Measurements from ENCODE around the gene RGS18.
"Not testable (repeated sequence)": the region's sequence is repeated elsewhere in the genome, so short reads cannot be mapped to it uniquely, and the experiment has no call there.

RGS18 gene, protein sequence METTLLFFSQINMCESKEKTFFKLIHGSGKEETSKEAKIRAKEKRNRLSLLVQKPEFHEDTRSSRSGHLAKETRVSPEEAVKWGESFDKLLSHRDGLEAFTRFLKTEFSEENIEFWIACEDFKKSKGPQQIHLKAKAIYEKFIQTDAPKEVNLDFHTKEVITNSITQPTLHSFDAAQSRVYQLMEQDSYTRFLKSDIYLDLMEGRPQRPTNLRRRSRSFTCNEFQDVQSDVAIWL

DNA sequence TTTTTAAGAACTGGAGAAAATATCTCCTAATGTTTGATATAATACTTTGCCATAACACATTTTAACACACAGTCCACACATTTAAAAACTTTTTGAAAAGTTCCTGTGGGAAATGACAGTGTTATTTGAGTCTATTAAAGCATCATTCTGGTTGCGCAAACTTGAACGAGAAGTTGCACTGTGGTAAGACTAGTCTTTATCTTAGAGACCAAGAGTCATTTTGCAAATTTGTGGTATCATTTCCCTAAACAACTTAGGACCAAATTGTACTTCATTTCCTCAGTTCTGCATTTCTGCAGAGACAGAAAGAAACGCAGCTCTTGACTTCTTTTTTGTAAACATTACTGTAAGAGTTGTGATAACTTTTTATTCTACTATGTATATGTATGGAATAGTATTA lies at the start of gene RGS18:
RGS18 (plus strand) TSS at position 282 of the 400 bp plus-strand sequence. CDS start 176 bp downstream, outside the sequence.
- DNase-seq = peak in 1 of 2 donors; percentile 71

DNA sequence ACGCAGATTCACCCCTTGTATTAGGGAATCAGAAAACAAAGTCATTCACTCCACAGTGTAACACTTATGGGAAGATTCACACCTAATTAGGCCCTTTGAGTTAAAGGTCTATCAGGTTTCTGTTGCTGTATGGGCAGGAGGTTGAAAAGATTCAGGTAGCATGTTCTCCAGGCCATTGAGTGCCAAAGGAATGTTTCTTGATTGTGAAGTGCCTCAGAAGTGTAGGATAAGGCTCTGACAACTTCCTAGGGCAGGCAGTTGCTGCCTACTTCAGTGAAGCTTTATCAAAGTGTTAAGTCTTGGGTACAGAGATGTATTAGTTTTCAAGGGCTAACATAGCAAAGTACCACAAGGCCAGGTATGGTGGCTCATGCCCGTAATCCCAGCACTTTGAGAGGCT lies 48.7 kb upstream of the RGS18 start:
- no peak for DNase-seq

GRCh38 chr1:192115000-192115399 lies 43.3 kb upstream of the RGS18 start:
- no peak for DNase-seq

GRCh38 chr1:192118881-192119405 lies 39.3 kb upstream of the RGS18 start:
- DNase-seq = no peak

DNA sequence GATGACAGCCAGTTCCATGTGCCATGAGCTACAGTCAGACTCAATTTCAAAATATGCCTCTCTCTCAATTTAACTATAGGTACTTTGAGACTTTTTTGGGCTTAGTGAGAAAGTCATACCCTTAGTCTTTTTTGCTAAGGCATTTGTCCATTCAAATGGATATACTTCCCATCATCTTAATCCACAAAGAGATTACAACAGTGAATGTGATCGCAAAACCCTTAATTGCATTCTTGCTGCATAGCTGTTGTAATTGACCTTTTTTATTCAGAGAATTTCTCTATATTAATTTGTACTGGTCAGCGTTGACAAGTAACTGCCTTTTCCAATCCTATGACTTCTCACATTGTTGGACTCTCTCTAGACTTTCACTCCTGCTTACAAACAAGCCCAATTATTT lies 38.6 kb upstream of the RGS18 start:
- DNase-seq = no peak

GRCh38 chr1:192122668-192123067 lies 35.6 kb upstream of the RGS18 start:
- no peak for DNase-seq

- DNase-seq = no peak
Observed at GRCh38 chr1:192123212-192123611, 35.0 kb upstream of the RGS18 start.

DNA sequence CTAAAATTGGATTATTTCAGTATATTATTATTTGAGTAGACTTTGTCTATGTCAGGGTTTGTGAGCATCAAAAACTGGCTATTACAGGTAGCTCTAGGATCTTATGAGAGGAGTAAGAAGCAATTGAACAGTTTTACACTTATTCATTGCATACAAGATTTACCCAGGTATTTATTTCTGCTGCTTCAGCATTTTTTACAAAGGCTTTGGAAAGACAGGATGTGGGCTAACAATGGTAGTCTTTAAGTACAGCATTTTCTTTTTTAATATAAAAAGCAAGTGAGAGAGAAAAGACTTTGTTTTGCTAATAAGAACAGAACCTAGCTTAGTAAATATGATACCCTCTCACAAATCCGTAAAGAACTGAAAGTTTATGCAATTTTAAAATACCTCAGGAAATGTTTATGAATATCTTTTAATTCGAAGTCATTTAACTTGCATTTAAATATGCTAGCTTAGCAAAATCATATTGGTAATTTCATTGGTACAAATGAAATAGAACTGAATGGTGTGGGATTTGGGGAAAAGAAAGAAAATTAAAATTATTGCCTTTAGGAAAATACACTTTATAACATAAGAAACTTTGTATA lies 32.1 kb upstream of the RGS18 start:
- no peak for DNase-seq

DNA sequence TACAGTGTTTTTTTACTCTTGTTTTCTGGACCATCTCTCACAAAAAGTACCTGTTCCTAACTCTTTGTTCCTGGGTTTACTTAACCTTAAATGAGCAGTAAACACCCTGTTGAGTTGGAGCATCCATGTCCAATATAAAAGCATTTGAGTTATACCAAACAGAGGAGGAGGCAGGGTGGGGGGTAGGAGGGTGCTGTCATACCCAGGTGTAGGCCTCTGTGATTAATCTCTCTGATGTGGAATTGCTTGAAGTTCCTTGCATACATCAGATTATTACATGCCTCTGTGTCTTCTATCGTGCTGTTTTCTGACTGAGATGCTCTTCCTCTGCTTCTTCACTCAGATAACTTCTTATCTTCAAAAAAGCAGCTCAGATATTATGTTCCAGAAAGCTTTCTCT lies 28.1 kb upstream of the RGS18 start:
- no peak for DNase-seq

- DNase-seq = not testable (repeated sequence)
Observed at GRCh38 chr1:192130865-192131264, 27.4 kb upstream of the RGS18 start.

DNA sequence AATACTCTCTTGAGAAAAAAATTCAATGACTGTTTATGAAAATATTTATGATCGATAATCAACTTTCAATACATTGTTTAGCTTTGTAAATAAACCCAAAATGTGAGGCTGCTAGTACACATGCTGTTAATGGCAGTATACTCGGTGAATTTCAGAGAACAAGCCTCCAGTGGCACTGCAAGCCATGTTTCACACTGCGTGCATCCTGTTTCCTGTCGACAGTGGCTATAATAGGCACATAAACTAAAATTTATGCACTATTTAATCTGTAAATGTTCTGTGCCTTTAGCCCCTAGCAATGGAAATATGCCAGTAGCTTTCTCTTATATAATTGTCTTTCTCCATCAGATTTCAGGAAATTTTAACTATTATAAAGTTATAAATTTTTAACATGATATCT lies 26.3 kb upstream of the RGS18 start:
- no peak for DNase-seq

- no peak for DNase-seq
Observed at GRCh38 chr1:192133350-192133926, 24.8 kb upstream of the RGS18 start.

GRCh38 chr1:192140382-192140781 lies 17.9 kb upstream of the RGS18 start:
- DNase-seq = no peak

DNA sequence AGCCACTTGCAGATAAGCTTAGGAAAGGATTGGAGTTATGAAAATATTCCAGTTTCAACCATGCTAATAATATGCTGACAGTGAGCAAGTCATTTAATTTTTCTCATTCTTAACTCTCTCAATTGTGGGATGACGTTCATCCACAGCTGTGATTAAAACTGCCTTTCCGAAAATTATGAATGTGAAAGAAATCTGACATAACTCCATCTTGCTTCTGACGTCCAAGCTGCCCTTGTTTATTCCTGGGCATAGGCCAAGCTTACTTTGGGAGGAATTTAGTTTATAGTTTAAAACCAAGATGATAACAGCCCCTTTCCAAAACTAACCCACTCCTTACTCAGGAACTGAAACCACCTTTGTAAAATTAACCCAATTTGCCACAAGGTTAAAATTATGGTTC lies 11.0 kb upstream of the RGS18 start:
- no peak for DNase-seq

DNA sequence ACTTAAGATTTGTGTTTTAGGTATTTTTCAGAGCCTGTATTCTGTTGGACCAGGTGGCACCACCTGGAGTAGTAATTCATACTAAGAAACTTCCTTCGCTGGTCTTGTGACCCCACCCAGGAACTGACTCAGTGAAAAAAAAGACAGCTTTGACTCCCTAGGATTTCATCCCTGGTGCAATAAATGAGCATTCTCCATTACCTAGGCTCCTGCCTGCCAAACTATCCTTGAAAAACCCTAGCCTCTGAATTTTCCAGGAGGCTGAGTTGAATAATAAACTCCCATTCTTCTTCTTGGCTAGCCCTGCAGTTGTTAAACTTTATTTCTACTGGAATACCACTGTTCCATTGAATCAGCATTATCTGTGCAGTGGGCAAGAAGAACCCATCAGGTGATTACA lies 10.6 kb upstream of the RGS18 start:
- no peak for DNase-seq

GRCh38 chr1:192151176-192151575 lies 7.1 kb upstream of the RGS18 start:
- no peak for DNase-seq

- no peak for DNase-seq
Observed at GRCh38 chr1:192153276-192153675, 5.0 kb upstream of the RGS18 start.

- DNase-seq = no peak
Observed at GRCh38 chr1:192157067-192157466, 1.2 kb upstream of the RGS18 start.

- no peak for DNase-seq
Observed at GRCh38 chr1:192159014-192159413, 752 bp downstream of the RGS18 start.

GRCh38 chr1:192159781-192160180 lies 1.5 kb downstream of the RGS18 start:
- DNase-seq = no peak

- DNase-seq = no peak
Observed at GRCh38 chr1:192160196-192160595, 1.9 kb downstream of the RGS18 start.

- no peak for DNase-seq
Observed at GRCh38 chr1:192161976-192162375, 3.7 kb downstream of the RGS18 start.

GRCh38 chr1:192162376-192162775 lies 4.1 kb downstream of the RGS18 start:
- no peak for DNase-seq

DNA sequence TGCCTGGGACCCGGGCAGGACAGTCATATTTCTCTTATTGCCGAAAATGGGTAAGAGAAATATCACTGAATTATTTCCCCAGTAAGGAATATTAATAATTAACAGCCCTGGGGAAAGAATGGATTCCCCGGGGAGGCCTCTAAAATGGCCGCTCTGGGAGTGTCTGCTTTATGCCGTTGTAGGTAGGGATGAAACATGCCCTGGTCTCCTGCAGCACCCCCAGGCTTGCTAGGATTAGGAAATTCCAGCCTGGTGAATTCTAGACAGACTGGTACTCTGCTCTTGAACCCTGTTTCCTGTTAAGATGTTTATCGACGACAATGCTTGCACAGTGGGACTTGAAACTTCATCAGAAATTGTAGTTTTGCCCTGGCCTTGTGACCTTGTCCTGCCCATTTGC lies 6.7 kb downstream of the RGS18 start:
- not testable (repeated sequence) for DNase-seq
